A549 (cell line): ENCODE data around the gene PAFAH2. TPM values are rescaled to one million over a fixed set of nuclear protein-coding genes. Genes with fewer than 3 reads are reported as not detected.

ENCODE experiments used
- ATAC-seq, 2 experiments: fragments of 200-7000 bp in 1 of 2; fragments of >200 bp in 1 of 2; cut with Nextera tagmentation in 1 of 2; cut with Tn5 transposase in 1 of 2; 3 replicates each; pipeline versions ENCODE4 v1.8.0 to v1.9.1; 2018 to 2020; ENCODE audit warnings: mild to moderate bottlenecking in 1 of 2, moderate library complexity in 1 of 2
- CTCF ChIA-PET: fragments of 300-600 bp; sonication (Branson Sonifier 250); formaldehyde crosslinking; extraction: SDS; loops from one replicate; lab custom pipeline; 2021; ENCODE audit warnings: antibody characterized with exemption, inconsistent platforms; lab: Yijun Ruan, JAX
- POLR2A ChIA-PET: fragments of 350-600 bp; formaldehyde crosslinking; extraction: SDS; loops from one replicate; lab custom pipeline; 2021; ENCODE audit warnings: antibody characterized with exemption, inconsistent platforms; lab: Yijun Ruan, JAX
- DNase-seq, 2 experiments: peaks; one replicate each; pipeline versions ENCODE4 v3.0.0 to v3.0.0-alpha.2; 2011 to 2016; ENCODE audit warnings: low read depth in 1 of 2, low spot score in 1 of 2
- FAIRE-seq: peaks from 2 replicates; lab custom pipeline; 2011; peaks lifted over from hg19 to GRCh38; lab: Jason Lieb, UNC
- H3K27ac ChIP-seq, 2 experiments: fragments of >200 bp; sonication (Bioruptor Twin); formaldehyde crosslinking; 3 replicates each; pipeline ENCODE4 v1.5.1; 2016 to 2017
- H3K4me1 ChIP-seq: fragments of >200 bp; sonication (Bioruptor Twin); formaldehyde crosslinking; 3 replicates; pipeline ENCODE4 v1.6.1; 2016
- H3K4me2 ChIP-seq: fragments of >200 bp; sonication (Bioruptor Twin); formaldehyde crosslinking; 3 replicates; pipeline ENCODE4 v1.6.1; 2016
- H3K4me3 ChIP-seq: fragments of >200 bp; sonication (Bioruptor Twin); formaldehyde crosslinking; 3 replicates; pipeline ENCODE4 v1.5.1; 2016
- H3K9me3 ChIP-seq: fragments of >200 bp; sonication (Bioruptor Twin); formaldehyde crosslinking; 3 replicates; pipeline ENCODE4 v1.6.1; 2016
- CBX2 ChIP-seq: fragments of 200-600 bp; sonication (generic); IDR thresholded peaks from 2 replicates; pipeline ENCODE4 v1.6.1; 2016; ENCODE audit warnings: low read depth, mild to moderate bottlenecking, borderline replicate concordance
- CBX8 ChIP-seq: fragments of 200-600 bp; sonication (generic); IDR thresholded peaks from 2 replicates; pipeline ENCODE4 v1.6.1; 2016
- HEYL ChIP-seq: fragments of 250-450 bp; sonication (Bioruptor Pico); IDR thresholded peaks from 2 replicates; pipeline ENCODE4 v1.8.0; 2021; ENCODE audit warnings: mild to moderate bottlenecking, moderate library complexity
- HOXB13 ChIP-seq: fragments of 250-450 bp; sonication (Bioruptor Pico); IDR thresholded peaks from 2 replicates; pipeline ENCODE4 v1.5.0; 2020; ENCODE audit warnings: low read depth, mild to moderate bottlenecking, moderate library complexity
- KDM1A ChIP-seq: fragments of 200-600 bp; sonication (generic); IDR thresholded peaks from 2 replicates; pipeline ENCODE4 v1.6.1; 2016; ENCODE audit warnings: low read depth, mild to moderate bottlenecking
- MAFK ChIP-seq: fragments of 450-650 bp; IDR thresholded peaks from 2 replicates; pipeline ENCODE4 v1.6.1; 2014; ENCODE audit not compliant: partially characterized antibody
- MYC ChIP-seq: IDR thresholded peaks from 2 replicates; pipeline ENCODE4 v1.6.1; 2012; ENCODE audit warnings: mild to moderate bottlenecking, inconsistent platforms, low read length, improper control_type of control experiment, borderline replicate concordance
- NPAS2 ChIP-seq: fragments of 250-450 bp; sonication (Bioruptor Pico); IDR thresholded peaks from 2 replicates; pipeline ENCODE4 v1.8.0; 2022; ENCODE audit warnings: mild to moderate bottlenecking, moderate library complexity, borderline replicate concordance
- NR3C1 ChIP-seq: fragments of >200 bp; sonication (Bioruptor Twin); formaldehyde crosslinking; IDR thresholded peaks from 3 replicates; pipeline ENCODE4 v1.6.1; 2017
- PHF8 ChIP-seq: fragments of 200-600 bp; sonication (generic); IDR thresholded peaks from 2 replicates; pipeline ENCODE4 v1.6.1; 2016; ENCODE audit warnings: low read depth, mild to moderate bottlenecking, antibody characterized with exemption, moderate library complexity, borderline replicate concordance
- POLR2AphosphoS2 ChIP-seq: conservative IDR thresholded peaks from 2 replicates; pipeline ENCODE4 v1.6.1; 2012; ENCODE audit warnings: low read length, improper control_type of control experiment, inconsistent platforms
- RARB ChIP-seq: fragments of 250-450 bp; sonication (Bioruptor Pico); IDR thresholded peaks from 2 replicates; pipeline ENCODE4 v1.8.0; 2021; ENCODE audit warnings: mild to moderate bottlenecking, moderate library complexity
- RCOR1 ChIP-seq: fragments of 150-350 bp; IDR thresholded peaks from 2 replicates; pipeline ENCODE4 v1.6.1; 2014; ENCODE audit warnings: antibody characterized with exemption, low read length, low read depth
- SMC3 ChIP-seq: fragments of >200 bp; sonication (Bioruptor Twin); formaldehyde crosslinking; IDR thresholded peaks from 3 replicates; pipeline ENCODE4 v1.6.1; 2018; ENCODE audit warnings: inconsistent platforms
- WGBS: methylation state at CpG from one replicate; pipeline ENCODE4 v1.1.6; 2017; ENCODE audit errors: missing lambda C conversion rate; 5-methylcytosine and 5-hydroxymethylcytosine counted together
- polyA plus RNA-seq, 4 experiments: library from polyadenylated mRNA; depleted of rRNA in 3 of 4; stranded (reverse); fragments of >200 nt; fragmentation: RNase III in 1 of 4; extraction: RNeasy Plus Mini Kit Qiagen cat#74134 plus additional on column Dnase treatment in 1 of 4; gene quantifications; 2 replicates in 3 of 4; 3 replicates in 1 of 4; pipeline ENCODE4 v1.2.3, GENCODE V29; 2011 to 2017
- TF ChIP-seq, protein P1 (sequence below): fragments of 250-450 bp; sonication (Bioruptor Pico); IDR thresholded peaks from 2 replicates; pipeline ENCODE4 v1.5.0; 2020; ENCODE audit warnings: low read depth, mild to moderate bottlenecking, moderate library complexity
- TF ChIP-seq, protein P2 (sequence below): fragments of >200 bp; sonication (Bioruptor Twin); formaldehyde crosslinking; IDR thresholded peaks from 3 replicates; pipeline ENCODE4 v1.6.1; 2016
- TF ChIP-seq, protein P3 (sequence below): fragments of 250-450 bp; sonication (Bioruptor Pico); IDR thresholded peaks from 2 replicates; pipeline ENCODE4 v1.5.0; 2021; ENCODE audit warnings: mild to moderate bottlenecking, moderate library complexity, borderline replicate concordance
- TF ChIP-seq, protein P4 (sequence below): fragments of 450-650 bp; IDR thresholded peaks from 2 replicates; pipeline ENCODE4 v1.6.1; 2014; ENCODE audit warnings: antibody characterized with exemption
- TF ChIP-seq, protein P5 (sequence below): fragments of 150-350 bp; IDR thresholded peaks from 2 replicates; pipeline ENCODE4 v1.6.1; 2014; ENCODE audit warnings: low read depth, mild to moderate bottlenecking, low read length

The PAFAH2 gene
- polyA plus RNA-seq, 2 of the 4 experiments (the other 2 are of a cell fraction) = 6.3 to 13.7 TPM

DNA sequence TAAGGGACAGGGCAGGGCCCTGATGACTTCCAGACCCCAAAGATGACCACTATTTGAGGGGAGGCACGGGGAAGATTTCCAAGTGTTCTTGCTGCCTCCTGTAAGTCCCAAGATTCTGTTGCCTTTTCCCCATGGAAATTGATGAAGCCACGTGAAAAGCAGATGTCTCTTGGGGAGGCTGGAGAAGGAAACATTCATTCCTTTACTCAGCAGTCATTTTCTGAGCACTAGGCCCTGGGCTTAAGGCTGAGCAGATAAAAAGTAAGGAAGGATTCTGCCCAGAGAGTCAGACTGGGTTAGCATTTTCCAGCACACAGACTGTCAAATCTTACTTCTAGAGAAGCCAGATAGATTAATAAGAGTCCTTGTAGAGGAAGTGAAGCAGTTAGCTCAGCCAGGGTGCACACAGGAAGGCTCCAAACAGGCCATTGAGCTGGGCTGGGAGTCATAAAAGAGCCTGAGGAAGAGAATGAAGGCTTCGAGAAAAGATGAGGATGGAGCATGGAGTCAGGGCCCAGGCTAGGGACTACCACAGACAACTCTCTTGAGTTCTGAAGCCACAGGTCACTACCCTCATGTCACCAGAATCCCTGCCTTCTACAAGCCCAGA, 33.9 kb upstream of the PAFAH2 start (continued):
- TF ChIP-seq POLR2AphosphoS2 = no peak
- TF ChIP-seq, protein P1, sequence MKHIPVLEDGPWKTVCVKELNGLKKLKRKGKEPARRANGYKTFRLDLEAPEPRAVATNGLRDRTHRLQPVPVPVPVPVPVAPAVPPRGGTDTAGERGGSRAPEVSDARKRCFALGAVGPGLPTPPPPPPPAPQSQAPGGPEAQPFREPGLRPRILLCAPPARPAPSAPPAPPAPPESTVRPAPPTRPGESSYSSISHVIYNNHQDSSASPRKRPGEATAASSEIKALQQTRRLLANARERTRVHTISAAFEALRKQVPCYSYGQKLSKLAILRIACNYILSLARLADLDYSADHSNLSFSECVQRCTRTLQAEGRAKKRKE (CRISPR knock-in tag) = no peak

DNA sequence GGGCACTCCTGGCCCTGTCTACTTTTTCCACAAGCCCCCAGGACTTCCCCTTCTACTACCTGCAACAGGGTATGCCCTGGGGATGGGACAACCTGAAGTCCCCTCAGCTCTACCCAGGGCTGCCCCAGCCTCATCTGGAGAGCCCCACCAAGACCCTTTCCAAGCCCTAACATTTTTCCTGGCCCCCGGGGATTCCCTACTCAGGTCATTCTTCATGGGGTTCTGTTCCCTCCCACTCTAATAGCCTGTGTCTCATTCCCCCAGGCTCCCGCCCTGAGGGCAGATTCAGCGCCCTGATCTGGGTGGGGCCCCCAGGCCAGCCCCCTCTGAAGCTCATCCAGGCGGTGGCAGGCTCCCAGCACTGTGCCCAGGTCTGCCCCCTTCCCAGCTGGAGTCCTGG, 33.3 kb upstream of the PAFAH2 start:
- FAIRE-seq = no peak

More for the DNA sequence above, 33.3 kb upstream of the PAFAH2 start:
- no peak for ATAC-seq
- DNase-seq = no peak
- CTCF ChIA-PET = interaction anchor here (1.8 kb wide), 1 partner anchor 114 kb away, joined by 5 read pairs; no protein-coding TSS in a partner anchor
- WGBS = 0% methylated on average over 1 of the region's 4 CpGs
- no peak overlapping the region for H3K4me2 ChIP-seq
- no peak overlapping the region for H3K27ac ChIP-seq
- H3K4me1 ChIP-seq = peaks cover 4% of the 10 kb centered on the region; the same call in 2 of the 3 replicates
- H3K9me3 ChIP-seq = no peaks in the 10 kb centered on the region
- POLR2A ChIA-PET = no interaction called here
- TF ChIP-seq, protein P2, sequence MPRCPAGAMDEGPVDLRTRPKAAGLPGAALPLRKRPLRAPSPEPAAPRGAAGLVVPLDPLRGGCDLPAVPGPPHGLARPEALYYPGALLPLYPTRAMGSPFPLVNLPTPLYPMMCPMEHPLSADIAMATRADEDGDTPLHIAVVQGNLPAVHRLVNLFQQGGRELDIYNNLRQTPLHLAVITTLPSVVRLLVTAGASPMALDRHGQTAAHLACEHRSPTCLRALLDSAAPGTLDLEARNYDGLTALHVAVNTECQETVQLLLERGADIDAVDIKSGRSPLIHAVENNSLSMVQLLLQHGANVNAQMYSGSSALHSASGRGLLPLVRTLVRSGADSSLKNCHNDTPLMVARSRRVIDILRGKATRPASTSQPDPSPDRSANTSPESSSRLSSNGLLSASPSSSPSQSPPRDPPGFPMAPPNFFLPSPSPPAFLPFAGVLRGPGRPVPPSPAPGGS = no peak
- TF ChIP-seq NPAS2 = no peak
- no peak for TF ChIP-seq NR3C1
- no peak for TF ChIP-seq RARB (CRISPR knock-in tag)
- TF ChIP-seq, protein P3, sequence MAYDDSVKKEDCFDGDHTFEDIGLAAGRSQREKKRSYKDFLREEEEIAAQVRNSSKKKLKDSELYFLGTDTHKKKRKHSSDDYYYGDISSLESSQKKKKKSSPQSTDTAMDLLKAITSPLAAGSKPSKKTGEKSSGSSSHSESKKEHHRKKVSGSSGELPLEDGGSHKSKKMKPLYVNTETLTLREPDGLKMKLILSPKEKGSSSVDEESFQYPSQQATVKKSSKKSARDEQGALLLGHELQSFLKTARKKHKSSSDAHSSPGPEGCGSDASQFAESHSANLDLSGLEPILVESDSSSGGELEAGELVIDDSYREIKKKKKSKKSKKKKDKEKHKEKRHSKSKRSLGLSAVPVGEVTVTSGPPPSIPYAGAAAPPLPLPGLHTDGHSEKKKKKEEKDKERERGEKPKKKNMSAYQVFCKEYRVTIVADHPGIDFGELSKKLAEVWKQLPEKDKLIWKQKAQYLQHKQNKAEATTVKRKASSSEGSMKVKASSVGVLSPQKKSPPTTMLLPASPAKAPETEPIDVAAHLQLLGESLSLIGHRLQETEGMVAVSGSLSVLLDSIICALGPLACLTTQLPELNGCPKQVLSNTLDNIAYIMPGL = no peak
- no peak for TF ChIP-seq RCOR1
- TF ChIP-seq MAFK = no peak
- TF ChIP-seq CBX8 = no peak
- no peak for TF ChIP-seq HEYL
- no peak for TF ChIP-seq PHF8
- no peak for TF ChIP-seq SMC3
- no peak for TF ChIP-seq KDM1A
- TF ChIP-seq, protein P1 (CRISPR knock-in tag) = no peak
- no peak for TF ChIP-seq MYC
- TF ChIP-seq, protein P4, sequence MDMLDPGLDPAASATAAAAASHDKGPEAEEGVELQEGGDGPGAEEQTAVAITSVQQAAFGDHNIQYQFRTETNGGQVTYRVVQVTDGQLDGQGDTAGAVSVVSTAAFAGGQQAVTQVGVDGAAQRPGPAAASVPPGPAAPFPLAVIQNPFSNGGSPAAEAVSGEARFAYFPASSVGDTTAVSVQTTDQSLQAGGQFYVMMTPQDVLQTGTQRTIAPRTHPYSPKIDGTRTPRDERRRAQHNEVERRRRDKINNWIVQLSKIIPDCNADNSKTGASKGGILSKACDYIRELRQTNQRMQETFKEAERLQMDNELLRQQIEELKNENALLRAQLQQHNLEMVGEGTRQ = no peak
- TF ChIP-seq CBX2 = no peak
- no peak for TF ChIP-seq HOXB13 (CRISPR knock-in tag)
- TF ChIP-seq, protein P5, sequence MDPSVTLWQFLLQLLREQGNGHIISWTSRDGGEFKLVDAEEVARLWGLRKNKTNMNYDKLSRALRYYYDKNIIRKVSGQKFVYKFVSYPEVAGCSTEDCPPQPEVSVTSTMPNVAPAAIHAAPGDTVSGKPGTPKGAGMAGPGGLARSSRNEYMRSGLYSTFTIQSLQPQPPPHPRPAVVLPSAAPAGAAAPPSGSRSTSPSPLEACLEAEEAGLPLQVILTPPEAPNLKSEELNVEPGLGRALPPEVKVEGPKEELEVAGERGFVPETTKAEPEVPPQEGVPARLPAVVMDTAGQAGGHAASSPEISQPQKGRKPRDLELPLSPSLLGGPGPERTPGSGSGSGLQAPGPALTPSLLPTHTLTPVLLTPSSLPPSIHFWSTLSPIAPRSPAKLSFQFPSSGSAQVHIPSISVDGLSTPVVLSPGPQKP = no peak
- no peak overlapping the region for H3K4me3 ChIP-seq
